Measurements from ENCODE around the gene ASH1L. TPM values are rescaled to one million over a fixed set of nuclear protein-coding genes. Genes with fewer than 3 reads are reported as not detected.
"Not testable (repeated sequence)": the region's sequence is repeated elsewhere in the genome, so short reads cannot be mapped to it uniquely, and the experiment has no call there.

ASH1L gene
- total RNA-seq, 6 experiments from 2014 or later, result 25.7 to 32.5 (median 26.7) TPM

- Mint-ChIP-seq H3K4me3 (no peak overlapping the region), H3K27ac (no peak overlapping the region), H3K4me1 (ENCODE audit: low read depth) (no peaks in the 10 kb centered on the region), H3K27me3 (ENCODE audit: insufficient read depth) (peaks cover 42% of the 10 kb centered on the region), H3K36me3 (ENCODE audit: low read depth) (no peaks in the 10 kb centered on the region), H3K9me3 (no peaks in the 10 kb centered on the region)
- DNase-seq, result no peak
- no peak for TF ChIP-seq CTCF (IDR thresholded peaks at IDR 0.05)
Observed at GRCh38 chr1:155296661-155297060, 265.9 kb downstream of the ASH1L start.

GRCh38 chr1:155295942-155296267, 266.7 kb downstream of the ASH1L start:
- Mint-ChIP-seq H3K27ac (no peak overlapping the region), H3K4me1 (ENCODE audit: low read depth) (no peaks in the 10 kb centered on the region), H3K9me3 (no peaks in the 10 kb centered on the region), H3K27me3 (ENCODE audit: insufficient read depth) (peaks cover 45% of the 10 kb centered on the region), H3K36me3 (ENCODE audit: low read depth) (no peaks in the 10 kb centered on the region), H3K4me3 (no peak overlapping the region)
- TF ChIP-seq CTCF (IDR thresholded peaks at IDR 0.05), result no peak
- no peak for DNase-seq

GRCh38 chr1:155295183-155295941, 267.2 kb downstream of the ASH1L start:
- Mint-ChIP-seq H3K36me3 (ENCODE audit: low read depth) (no peaks in the 10 kb centered on the region), H3K4me3 (no peak overlapping the region), H3K27me3 (ENCODE audit: insufficient read depth) (peaks cover 45% of the 10 kb centered on the region), H3K4me1 (ENCODE audit: low read depth) (no peaks in the 10 kb centered on the region), H3K27ac (no peak overlapping the region), H3K9me3 (no peaks in the 10 kb centered on the region)
- TF ChIP-seq CTCF (IDR thresholded peaks at IDR 0.05), result no peak
- no peak for DNase-seq

GRCh38 chr1:155294520-155295182, 268.0 kb downstream of the ASH1L start:
- Mint-ChIP-seq H3K4me1 (ENCODE audit: low read depth) (no peaks in the 10 kb centered on the region), H3K36me3 (ENCODE audit: low read depth) (no peaks in the 10 kb centered on the region), H3K27me3 (ENCODE audit: insufficient read depth) (peaks cover 45% of the 10 kb centered on the region), H3K9me3 (no peaks in the 10 kb centered on the region), H3K27ac (no peak overlapping the region), H3K4me3 (no peak overlapping the region)
- no peak for DNase-seq
- TF ChIP-seq CTCF (IDR thresholded peaks at IDR 0.05), result no peak

- no peaks in the 10 kb centered on the region for H3K9me3 Mint-ChIP-seq
Observed at GRCh38 chr1:155293086-155293749, 269.4 kb downstream of the ASH1L start.

GRCh38 chr1:155291006-155291405, 271.6 kb downstream of the ASH1L start:
- H3K9me3 Mint-ChIP-seq, result not testable (repeated sequence)

More at GRCh38 chr1:155293086-155293749, 269.4 kb downstream of the ASH1L start:
- no peak overlapping the region for H3K4me3 Mint-ChIP-seq
- no peaks in the 10 kb centered on the region for H3K4me1 Mint-ChIP-seq (ENCODE audit: low read depth)
- peaks cover 45% of the 10 kb centered on the region for H3K27me3 Mint-ChIP-seq (ENCODE audit: insufficient read depth)
- H3K27ac Mint-ChIP-seq, result no peak overlapping the region
- H3K36me3 Mint-ChIP-seq (ENCODE audit: low read depth), result no peaks in the 10 kb centered on the region
- no peak for DNase-seq
- no peak for TF ChIP-seq CTCF (IDR thresholded peaks at IDR 0.05)

More at GRCh38 chr1:155291006-155291405, 271.6 kb downstream of the ASH1L start:
- not testable (repeated sequence) for H3K4me3 Mint-ChIP-seq; H3K4me1 Mint-ChIP-seq (ENCODE audit: low read depth); DNase-seq; H3K27ac Mint-ChIP-seq; H3K36me3 Mint-ChIP-seq (ENCODE audit: low read depth)
- peaks cover 31% of the 10 kb centered on the region for H3K27me3 Mint-ChIP-seq (ENCODE audit: insufficient read depth)

All from HFFc6 (cell line).